M059J (cell line): Measurements from ENCODE around the gene CLCA2. TPM values are rescaled to one million over a fixed set of nuclear protein-coding genes. Genes with fewer than 3 reads are reported as not detected.

ENCODE experiments used
- DNase-seq: peaks from one replicate; pipeline ENCODE4 v3.0.0-alpha.2; 2012; ENCODE audit warnings: low read depth
- total RNA-seq: library from RNA; depleted of rRNA; stranded (reverse); fragments of >200 nt; shearing (Covaris generic); gene quantifications from 2 replicates; pipeline ENCODE4 v1.2.3, GENCODE V29; 2014

The CLCA2 gene
- total RNA-seq, 1 experiment from 2014 or later, result 0.30 TPM

DNA sequence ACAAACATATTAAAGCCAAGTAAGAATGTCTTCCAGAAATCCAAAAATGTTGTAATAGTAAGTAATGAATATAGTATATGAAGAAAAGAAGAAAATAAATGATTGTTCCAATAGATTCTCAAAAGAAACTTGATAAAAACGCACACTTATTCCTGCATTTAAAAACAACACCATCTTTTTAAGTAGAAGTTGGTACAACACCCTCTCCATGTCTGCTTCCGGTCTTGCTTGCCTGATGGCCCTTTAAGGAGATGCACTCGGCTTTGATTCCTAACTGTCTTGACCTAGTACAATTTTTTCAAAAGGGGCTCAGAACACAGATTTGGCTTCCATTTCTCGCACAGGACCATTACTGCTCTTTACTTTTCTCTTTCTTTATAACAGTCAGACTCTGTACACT lies 53.7 kb downstream of the CLCA2 start:
- no peak for DNase-seq

DNA sequence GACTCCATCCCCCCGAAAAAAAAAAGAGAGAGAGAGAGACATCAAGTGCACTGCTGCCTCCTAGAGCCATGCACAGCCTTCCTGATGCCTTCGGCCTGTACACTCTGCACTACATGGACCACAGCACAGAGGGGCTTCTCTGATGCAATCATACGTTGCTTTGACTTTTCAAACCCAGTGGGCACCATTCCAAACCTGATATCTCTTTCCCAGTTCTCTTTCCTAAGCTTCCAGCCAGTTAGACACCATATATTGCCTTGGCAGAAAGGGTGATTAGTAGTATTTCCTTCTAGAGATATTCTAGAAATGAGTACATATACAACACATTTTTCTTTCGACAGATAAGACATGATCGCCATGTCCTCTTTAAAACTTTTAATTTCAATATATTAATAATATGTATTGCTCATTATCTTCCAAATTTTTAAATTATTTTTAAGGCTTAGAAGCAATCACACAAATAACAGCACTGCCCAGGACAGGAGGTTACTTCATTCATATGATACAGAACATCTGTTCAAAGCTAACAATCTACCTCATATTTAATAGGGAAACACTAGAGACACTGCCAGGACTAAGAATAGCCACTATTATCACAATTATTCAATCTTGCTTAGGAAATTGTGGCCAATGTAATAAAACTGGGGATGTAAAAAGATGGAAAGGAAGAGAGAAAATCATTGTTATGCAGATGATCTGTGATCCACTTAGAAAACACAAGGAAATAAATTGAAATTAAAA lies 54.6 kb downstream of the CLCA2 start:
- DNase-seq, result no peak

DNA sequence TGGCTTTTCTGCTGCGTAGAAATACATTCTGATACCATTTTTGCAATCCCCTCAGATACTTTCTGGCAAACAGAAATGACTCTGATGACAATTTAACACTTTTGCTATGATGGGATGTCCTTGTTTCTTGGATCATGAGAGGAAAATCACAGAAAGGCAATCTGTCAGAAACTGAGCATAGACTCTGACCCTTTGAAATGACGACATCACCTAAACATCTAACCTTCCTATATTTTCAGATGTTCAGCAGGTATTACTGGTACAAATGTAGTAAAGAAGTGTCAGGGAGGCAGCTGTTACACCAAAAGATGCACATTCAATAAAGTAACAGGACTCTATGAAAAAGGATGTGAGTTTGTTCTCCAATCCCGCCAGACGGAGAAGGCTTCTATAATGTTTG lies 58.0 kb downstream of the CLCA2 start:
- DNase-seq, result no peak

DNA sequence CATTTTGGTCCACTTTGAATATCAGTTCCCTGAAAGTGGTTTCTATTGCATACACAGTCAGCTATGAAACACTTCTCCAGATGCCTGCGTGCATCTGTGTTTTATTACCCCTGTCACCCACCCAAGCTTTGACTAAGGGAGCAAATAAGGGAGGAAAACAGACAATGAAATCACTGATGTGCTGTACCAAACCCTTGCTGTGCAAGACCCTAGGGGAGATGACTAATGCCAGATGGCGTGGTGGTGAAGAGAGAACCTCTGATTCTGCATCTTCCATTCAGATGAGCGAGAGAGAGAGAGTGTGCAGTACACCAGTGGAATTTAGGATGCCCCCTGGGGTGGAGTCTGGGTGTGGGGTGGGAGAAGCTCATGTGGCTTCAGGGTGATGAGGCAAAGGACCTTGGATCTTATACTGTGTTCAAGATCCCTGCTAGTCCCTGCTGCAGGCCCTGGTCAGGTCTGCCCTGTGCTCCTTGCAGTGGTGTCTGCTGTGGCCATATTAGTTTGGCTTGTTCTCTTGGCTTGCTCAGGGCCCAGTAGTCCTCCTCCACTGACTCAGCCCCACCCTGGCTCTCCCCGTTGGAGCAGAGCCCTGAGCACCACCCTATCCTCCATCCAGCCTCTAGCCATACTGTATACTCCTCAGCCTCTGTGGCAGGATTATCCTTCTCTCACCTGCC lies 63.3 kb downstream of the CLCA2 start:
- peak; percentile 43 for DNase-seq

DNA sequence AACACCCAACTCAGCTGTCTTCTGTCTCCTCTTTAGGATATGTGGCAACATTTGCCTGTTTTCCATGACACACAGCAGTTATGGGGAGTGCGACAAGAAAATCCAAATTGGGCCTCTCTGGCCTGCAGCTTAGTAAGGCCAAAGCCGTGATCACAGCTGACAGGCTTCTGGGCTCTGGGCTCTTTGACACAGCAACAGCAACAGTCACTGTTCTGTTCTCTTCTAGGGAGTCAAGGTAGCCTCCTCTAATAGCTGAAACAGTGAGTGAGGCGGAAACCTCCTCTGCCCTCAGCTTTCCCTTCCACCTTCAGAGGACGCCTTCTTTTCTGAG lies 63.8 kb downstream of the CLCA2 start:
- no peak for DNase-seq

DNA sequence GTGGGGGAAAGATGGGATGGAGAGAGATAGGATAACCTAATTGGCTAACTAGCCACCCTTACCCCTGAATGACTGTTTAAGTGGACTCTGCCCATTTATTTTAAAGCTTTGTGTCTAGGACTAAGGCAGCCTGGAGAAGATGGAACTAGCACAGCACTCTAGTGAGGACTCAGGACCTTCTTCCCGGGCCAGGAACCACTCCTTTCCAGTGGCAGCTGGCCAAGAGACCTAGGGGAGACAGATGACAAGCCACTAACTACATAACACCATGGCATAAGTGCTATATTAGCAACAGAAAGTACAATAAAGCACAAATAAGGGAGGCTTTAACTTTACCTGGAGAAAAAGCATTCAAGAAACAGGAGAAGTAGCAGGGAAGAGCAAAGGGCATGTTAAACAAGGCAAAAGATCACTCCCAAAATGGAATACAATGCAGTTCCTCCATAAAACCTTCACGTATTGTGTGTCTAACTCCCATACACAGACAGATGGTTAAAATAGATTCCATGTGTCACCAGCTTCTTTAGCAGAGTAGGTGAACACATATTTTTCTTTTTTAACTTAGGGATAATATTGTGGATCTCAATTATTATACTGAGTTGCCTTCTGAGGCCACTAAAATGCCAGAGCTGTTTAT lies 65.4 kb downstream of the CLCA2 start:
- no peak for DNase-seq

DNA sequence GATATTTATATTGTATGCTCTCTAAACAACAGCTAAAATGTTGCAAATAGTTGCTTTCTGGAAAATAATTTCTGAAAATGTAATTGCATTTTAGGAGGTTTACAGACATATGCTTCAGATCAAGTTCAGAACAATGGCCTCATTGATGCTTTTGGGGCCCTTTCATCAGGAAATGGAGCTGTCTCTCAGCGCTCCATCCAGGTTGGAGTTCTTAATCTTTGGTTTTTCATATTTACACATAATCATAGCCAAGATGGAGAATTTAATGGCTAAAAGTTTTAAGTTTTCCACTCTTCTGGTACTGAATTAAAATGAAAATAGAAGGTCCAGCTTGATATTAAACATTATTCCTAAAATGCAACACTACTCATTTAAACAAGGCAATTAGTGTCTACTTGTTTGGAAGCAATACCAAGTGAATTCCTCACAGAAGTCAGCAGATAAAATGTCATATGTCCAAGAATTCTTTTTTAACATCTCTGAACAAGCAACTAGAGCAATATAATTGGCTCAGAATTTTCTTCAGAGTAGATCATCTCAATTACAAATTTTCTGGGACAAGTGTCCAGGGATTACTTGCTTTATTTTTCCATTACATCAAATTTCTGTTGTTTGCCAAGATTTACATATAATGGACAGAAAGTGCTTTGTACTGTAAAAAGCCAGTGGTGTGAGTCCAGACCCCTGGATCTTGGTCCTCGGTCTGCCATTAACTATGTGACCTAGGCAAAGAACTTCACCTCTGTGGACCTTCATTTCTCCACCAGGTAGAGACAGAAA lies 67.4 kb downstream of the CLCA2 start:
- DNase-seq, result no peak

DNA sequence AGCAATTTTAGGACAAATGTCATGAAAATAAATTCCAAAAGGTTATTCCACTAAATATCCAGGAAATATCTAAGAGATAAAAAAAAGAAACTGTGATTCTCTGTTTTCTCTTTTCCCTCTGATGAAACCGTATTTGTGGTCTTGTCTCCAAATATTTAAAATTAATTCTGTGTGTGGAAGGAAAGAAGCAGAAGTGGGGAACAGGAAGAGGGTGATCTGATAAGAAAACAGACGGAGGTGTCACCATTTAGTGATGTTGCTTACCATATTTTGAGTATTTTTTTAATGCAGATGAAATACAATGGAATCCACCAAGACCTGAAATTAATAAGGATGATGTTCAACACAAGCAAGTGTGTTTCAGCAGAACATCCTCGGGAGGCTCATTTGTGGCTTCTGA lies 74.3 kb downstream of the CLCA2 start:
- DNase-seq, result no peak

DNA sequence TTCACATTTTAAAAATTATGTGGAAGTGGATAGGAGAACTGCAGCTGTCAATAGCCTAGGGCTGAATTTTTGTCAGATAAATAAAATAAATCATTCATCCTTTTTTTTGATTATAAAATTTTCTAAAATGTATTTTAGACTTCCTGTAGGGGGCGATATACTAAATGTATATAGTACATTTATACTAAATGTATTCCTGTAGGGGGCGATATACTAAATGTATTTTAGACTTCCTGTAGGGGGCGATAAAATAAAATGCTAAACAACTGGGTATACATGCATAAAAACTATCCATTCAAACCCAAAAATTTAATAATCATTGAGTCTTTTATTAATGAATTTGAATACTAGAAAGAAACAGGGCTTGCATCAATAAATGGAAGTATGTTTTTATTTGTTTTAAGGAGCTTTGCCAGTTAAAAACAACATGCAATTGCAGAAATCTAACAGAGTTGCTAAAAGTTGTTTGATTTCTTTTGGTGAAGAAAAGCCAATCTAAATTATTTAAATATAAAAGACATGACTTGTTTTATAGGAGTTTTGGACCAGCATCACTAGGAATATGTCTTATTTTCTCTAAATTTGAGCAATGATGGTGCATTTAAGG lies 76.1 kb downstream of the CLCA2 start:
- DNase-seq, result peak; percentile 37

DNA sequence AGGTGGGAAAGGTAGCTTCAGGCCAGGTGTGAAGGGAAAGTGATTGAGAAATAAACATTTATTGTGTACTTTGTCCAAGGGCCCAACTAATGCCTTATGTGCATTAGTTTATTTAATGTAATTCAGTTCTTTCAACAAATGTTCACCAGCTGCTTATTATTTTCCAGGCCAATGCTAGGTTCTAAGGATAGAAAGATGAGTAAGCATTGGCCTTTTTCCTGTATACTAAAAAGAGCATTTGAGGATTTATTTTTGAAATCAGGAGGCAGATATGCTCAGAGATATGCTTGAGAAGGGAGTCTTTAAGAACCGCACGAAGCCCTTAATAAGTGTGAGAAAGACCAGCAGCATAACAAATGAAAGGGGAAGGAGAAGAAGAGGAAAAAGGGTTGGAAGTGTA lies 76.7 kb downstream of the CLCA2 start:
- no peak for DNase-seq

DNA sequence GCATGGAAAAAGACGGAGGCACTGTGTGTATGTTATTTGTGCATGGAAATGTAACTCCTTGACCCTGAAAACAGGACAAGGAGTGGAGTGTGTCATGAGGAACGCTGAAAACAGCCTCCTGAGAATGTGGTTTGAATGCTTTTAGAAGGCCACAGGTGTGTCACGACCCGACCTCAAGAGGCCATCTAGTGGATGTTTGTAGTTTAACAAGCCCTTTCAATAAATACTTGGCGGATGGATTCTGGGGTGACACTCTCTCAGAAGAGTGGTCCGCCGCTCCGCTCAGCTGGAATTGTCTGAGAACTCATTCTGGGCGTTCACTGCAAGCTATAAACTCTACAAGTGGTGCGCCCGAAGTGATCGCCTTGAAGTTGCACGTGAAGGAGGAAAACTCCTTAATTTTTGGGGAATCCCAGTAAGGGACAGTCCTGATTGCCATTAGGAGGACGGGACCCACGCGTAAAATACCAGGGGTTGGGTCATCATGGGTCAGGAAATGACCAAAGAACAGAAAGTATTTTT lies 78.2 kb downstream of the CLCA2 start:
- DNase-seq, result peak; percentile 40

DNA sequence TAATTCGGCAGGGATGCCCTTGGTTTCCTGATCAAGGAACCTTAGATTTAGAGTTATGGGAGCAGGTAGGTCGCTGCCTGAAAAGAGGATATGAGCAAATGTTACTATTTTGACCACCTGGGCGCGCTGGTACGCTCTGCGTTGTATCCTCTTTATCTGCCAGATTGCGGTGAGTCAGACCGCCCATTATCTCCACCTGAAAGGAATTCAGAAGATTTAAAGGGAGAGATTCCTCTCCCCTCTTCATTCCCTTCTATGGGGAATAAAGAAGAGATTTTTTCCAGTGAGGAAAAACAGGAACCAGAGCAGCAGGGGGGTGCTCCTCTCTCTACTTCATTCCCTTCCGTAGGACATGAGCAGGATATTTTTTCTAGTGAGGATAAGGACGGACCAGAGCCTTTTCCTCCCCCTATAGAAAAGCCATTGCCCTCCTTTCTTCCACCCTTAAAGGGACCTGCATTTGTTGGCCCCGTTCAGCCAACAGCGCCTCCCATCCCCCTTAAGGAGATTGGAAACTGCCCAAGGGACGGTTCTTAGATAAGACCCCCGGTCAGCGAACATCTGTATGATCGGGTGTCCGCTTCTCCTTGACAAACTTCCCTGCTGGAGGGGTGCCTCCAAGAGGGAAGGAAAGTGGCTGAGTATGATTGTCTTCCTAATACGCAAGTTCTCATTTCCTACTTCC lies 78.9 kb downstream of the CLCA2 start:
- DNase-seq, result peak; percentile 22

DNA sequence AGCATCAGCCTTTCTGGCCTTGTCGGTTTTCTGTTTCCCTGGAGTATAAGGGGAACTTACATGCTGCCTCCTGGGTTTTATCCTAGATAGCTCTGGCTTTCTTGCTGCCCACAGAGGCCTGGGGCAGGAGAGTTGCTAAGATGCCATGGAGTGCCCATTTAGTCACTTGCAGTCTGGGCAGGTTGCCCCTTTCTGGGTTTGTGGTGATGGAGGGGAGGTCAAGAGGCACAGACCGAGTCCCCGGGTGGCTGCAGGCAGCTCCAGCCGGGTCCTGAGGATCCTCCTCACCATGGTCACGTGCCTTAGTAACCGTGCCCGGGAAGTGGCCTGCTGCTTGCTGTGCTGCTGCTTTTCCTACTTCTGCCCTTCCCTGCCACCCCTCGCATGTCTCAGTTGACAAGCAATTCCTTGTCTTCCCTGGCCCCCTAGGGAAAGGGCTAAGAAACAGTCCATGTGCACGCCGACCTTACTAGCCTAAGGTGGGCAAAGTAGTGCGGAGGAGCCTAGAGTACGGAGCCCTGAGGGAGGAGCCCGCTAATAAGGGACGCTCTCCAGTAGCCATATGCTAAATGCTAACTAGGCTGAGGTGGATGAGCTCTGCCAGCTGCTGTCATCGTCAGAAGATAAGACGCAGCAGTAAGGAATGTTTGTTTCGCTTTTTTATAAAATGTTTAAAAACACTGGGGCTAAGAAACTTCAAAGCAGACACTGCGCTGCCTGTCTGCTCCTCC lies 79.6 kb downstream of the CLCA2 start:
- DNase-seq, result peak; percentile 28

DNA sequence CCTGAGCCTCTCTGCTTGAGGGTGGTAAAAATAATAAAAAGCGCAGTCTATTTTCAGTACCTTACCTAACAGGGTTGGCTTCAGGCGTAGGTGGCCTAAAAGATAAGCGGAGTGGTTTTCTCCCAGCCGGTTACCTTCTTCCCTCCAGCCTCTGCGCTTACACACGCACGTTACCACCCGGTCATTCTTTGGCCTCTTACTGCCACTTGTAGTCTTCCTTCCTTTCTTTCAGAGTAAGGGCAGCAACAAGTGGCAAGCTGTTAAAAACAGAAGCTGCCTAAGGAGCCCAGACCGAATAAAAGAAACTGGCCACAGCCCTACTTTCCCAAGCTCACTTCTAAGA lies 80.1 kb downstream of the CLCA2 start:
- DNase-seq, result no peak

DNA sequence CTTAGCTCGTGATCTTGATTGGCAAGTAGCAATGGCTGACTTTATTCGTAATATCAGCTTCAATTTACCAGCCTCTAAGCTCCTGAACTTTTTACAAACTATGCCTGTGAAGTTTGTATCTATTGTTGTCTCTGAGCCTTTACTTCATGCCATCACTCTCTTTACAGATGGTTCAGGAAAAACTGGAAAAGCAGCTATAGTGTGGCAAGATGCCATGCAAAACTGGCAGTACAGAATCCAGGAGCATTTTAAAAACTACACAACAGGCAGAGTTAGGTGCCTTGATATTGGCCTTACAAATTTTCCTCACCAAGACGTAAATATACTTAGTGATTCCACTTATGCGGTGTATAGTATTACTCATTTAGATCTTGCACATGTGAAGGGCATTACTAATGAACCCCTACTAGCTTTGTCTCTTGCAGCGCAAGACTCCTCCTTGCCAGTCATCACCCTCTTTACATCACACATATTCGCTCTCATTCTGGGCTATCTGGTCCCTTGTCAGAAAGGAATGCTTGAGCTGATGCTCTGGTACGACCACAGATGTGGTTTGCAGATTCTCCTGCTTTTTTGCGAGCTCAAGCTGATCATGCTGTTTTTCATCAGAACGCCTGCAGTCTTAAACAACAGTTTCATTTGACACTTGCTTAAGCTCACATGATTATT lies 81.1 kb downstream of the CLCA2 start:
- no peak for DNase-seq

DNA sequence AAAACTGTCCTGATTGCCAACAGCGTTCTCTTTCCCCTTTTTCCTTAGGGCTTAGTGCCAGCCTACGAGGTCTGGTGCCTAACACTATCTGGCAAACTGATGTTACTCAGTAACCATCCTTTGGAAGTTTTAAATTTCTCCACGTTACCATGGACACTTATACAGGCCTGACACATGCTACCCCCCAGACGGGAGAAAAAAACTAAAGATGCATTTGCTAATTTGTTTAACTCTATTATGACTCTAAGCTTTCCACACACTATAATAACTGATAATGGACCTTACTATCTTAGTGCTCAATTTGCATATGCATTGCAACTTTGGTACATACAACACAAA lies 81.6 kb downstream of the CLCA2 start:
- DNase-seq, result no peak
